HG03045 (cell line): ENCODE results near the gene ADRA2C.

ENCODE experiments used
- ATAC-seq: cut with Tn5 transposase; IDR thresholded peaks from one replicate; pipeline ENCODE4 v1.9.1; 2021; ENCODE audit warnings: mild to moderate bottlenecking, moderate library complexity; ENCODE audit not compliant: unreplicated experiment

The ADRA2C gene

GRCh38 chr4:3756343-3757059 is 9.7 kb upstream of the ADRA2C start:
- ATAC-seq, result no peak

- no peak for ATAC-seq
Measured at GRCh38 chr4:3759236-3759635, 6.9 kb upstream of the ADRA2C start.

DNA sequence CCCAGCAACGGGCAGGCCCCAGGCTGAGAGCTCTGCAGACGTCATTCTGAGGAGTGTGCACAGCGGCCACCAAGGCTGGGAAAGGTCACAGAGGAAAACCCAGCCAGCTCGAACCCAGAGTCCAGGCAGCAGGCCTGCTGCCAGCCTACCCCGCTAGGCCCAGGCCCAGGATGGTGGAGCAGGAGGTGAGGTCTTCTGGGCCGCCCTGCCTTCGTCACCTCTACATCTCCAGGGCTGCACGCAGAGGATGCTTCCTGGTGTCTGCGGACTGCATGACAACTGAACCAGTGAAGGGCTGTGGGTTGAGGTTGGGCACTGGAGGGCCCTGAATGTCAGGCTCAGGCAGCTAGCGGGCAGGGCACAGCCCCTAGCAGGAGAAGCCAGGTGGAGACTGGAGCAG is 5.8 kb upstream of the ADRA2C start:
- ATAC-seq, result no peak

DNA sequence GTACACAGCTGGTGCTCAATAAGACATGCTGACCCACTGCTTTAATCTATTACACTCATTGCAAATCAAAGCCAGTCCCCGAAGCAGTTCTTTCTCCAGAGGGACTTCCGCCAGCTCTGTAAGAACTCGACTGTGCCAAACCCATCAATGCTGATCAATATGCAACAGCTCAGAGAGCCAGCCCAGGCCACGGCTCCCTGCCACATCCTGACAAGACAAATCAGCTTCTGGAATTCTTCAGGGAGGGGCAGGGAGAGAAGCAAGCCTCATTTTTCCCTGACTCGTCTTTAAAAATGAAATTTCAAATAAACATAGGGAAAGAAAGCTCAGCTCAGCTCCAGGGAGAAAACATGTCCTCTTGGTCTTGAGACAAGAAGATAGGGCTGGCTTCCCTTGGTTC is 5.3 kb upstream of the ADRA2C start:
- no peak for ATAC-seq

GRCh38 chr4:3762264-3762663 is 3.9 kb upstream of the ADRA2C start:
- no peak for ATAC-seq

GRCh38 chr4:3762753-3763549 is 3.2 kb upstream of the ADRA2C start:
- ATAC-seq, result no peak

DNA sequence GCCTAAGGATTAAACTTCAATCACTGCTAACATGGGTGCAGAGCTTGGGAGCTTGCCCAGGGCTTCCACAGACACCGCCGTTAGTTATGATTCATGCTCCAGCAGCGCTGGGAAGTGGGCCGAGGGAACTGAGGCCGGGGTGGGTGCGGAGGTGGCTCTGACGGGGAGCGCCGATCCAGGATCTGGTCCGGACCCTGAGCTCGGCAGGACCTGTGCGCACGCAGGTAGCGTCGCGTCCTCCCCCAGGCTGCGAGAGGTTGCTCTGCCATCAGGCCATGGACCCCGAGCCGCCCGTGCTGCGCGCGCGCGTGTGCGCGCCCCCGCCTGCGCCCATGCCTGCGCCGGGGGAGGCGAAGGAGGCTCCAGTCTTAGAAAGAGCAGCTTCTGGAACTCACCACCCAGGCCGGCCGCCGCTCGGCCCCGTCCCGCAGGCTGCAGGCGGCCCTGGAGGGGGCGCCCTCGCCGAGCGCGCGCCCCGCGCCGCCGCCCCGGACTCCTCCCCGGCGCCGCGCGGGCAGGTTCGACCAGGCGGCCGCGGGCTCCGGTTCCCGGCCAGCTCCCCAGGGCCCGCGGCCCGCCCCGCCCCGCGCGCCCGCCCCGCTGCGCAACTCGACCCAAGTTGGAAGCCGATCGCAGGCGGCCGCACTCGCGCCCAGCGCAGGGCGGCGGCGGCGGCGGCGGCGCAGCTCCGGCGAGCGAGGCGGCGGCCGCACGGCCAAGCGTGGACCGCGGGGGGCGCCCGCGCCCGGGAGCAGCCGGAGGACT is 732 bp upstream of the ADRA2C start:
- no peak for ATAC-seq

GRCh38 chr4:3766785-3767569 is 792 bp downstream of the ADRA2C start:
- ATAC-seq, result no peak

- ATAC-seq, result no peak
Measured at GRCh38 chr4:3767570-3768288, 1.5 kb downstream of the ADRA2C start.

GRCh38 chr4:3768842-3769641 is 2.9 kb downstream of the ADRA2C start:
- ATAC-seq, result no peak

- no peak for ATAC-seq
Measured at GRCh38 chr4:3769642-3770184, 3.5 kb downstream of the ADRA2C start.

DNA sequence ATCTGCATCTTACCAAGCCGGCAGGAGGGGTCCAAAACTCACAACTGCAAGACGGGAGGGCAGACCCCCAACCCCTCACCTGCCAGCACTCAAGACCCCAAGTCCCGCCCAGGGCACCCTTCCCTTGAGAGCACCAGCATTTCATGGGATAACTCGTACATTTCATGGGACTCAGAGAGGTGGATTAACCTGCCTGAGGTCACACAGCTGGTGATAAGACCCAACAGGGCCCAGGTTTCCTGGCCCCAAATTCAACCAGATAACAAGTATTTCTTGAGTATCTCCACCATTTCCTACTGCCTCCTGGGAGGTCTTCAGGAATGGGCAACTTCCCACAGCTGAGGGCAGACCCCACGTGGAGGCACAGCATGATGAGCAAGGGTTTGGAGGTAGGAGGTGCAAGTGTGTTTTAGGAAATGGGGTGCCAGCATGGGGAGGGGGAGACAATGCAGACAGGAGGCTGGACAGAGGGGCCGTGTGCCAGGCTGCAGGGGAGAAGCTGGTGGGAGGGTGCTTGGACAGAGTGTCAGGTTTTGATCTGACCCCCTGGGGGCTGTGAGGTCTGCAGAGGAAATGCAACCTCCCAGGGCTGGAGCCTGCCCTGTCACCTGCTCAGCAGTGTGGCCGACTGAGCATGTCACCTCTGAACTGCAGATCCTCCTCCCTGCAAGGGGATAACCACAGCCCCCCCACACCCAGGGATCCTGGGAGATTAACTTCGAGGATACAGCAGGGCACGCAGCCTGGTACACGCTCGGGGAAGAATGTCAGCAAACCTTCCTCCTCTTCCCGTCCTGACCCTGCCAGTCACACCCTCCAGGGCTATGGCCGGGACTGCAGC is 4.4 kb downstream of the ADRA2C start:
- ATAC-seq, result no peak

GRCh38 chr4:3771164-3771809 is 5.1 kb downstream of the ADRA2C start:
- ATAC-seq, result no peak

DNA sequence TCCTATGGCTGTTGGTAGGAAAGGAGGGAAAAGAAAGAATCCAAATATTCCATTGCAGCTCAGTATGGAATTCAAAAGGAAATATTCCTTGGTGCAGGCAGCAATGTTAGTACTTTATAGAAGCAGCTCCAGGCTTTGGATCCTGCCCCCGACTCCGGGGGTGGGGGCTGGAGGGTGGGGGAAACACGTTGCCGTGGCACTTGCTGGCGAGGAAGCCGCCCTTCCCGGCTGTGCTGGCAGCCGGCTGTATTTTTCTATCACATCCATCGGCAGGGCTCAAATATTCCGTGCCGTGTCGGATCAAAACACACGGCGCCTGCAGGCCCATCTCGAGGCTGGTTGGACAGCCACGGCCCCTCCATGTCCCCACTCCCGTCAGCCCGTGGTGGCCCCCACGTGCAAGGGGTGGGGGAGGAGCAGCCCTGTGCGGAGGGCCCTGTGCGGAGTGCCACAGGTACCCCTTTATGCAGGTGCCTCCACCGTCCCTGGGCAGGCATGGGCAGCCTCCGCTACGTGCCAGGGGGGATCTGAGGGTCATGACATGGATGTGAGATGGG is 5.8 kb downstream of the ADRA2C start:
- ATAC-seq, result no peak

- no peak for ATAC-seq
Measured at GRCh38 chr4:3772632-3773031, 6.4 kb downstream of the ADRA2C start.

GRCh38 chr4:3773552-3774001 is 7.4 kb downstream of the ADRA2C start:
- ATAC-seq, result no peak

GRCh38 chr4:3774253-3774883 is 8.2 kb downstream of the ADRA2C start:
- ATAC-seq, result no peak
